Dermis microvascular lymphatic vessel endothelial cell (primary cell): ENCODE results near the gene ARMCX2. TPM values are rescaled to one million over a fixed set of nuclear protein-coding genes. Genes with fewer than 3 reads are reported as not detected.

ENCODE experiments used
- total RNA-seq: library from RNA; depleted of rRNA; stranded (reverse); fragments of >200 nt; gene quantifications from 2 replicates; pipeline ENCODE4 v1.2.1, GENCODE V29; 2014

Gene ARMCX2
- total RNA-seq, 1 donor from 2014 or later, result 29.7 TPM

Other genes starting within 250 kb of the ARMCX2 start
- 3.3 and 3.4 TPM in 2 replicates for gene ARMCX4, start 174.4 kb downstream of the ARMCX2 start, total RNA-seq
- 48.2 and 49.3 TPM in 2 replicates for gene ARMCX1, start 109.3 kb downstream of the ARMCX2 start, total RNA-seq
- 30.2 and 36.9 TPM in 2 replicates for gene ARMCX6, start 41.9 kb downstream of the ARMCX2 start, total RNA-seq
- gene ARMCX3, start 36.7 kb downstream of the ARMCX2 start, total RNA-seq, result 43.1 and 61.2 TPM in 2 replicates